G401 (cell line): Measurements from ENCODE around the gene PAGE2B. TPM values are rescaled to one million over a fixed set of nuclear protein-coding genes. Genes with fewer than 3 reads are reported as not detected.
"Not testable (repeated sequence)": the region's sequence is repeated elsewhere in the genome, so short reads cannot be mapped to it uniquely, and the experiment has no call there.

ENCODE experiments used
- DNase-seq: peaks from one replicate; pipeline ENCODE4 v3.0.0-alpha.2; 2015; ENCODE audit warnings: low spot score
- in situ Hi-C: cut with HindIII; loops from 2 replicates; pipeline ENCODE4 v1.10.0; 2016; ENCODE audit warnings: low sequenced_read_pairs, mixed read lengths
- total RNA-seq: library from RNA; depleted of rRNA; stranded (reverse); fragments of >200 nt; shearing (Covaris generic); gene quantifications from 2 replicates; pipeline ENCODE4 v1.2.3, GENCODE V29; 2014; rRNA removed

The PAGE2B gene, protein sequence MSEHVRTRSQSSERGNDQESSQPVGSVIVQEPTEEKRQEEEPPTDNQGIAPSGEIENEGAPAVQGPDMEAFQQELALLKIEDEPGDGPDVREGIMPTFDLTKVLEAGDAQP
- total RNA-seq = not detected in 2 replicates

- DNase-seq = no peak
- in situ Hi-C loops = no loop called here
These were observed at the start of gene PAGE2B for GRCh38 chrX:55074851-55075467. Gene PAGE2B, plus strand, starts transcription at chrX:55075030. Its CDS starts 1,012 bp downstream, at chrX:55076042.

DNA sequence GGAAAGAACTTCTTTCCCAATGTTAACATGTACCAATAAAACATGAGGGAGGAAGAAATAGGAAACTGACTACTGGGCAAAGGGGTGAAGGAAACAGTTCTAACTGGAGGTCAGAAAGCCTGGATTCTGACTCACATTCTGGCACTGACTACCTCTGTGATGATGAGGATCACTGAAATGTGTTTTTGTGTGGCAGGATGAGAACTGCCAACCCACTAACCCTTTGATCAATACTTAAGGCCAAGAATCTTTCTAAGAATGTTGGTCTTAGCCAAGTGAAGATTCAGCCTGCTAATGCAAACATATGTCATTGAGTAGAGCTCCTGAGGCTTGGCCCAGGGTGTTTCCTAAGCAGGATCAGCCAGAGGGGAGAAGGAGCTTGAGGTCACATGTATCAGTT is 48.7 kb upstream of the PAGE2B start:
- in situ Hi-C loops = no loop called here
- DNase-seq = no peak

- in situ Hi-C loops = no loop called here
- DNase-seq = no peak
These were observed 48.0 kb upstream of the PAGE2B start for GRCh38 chrX:55026840-55027239.

DNA sequence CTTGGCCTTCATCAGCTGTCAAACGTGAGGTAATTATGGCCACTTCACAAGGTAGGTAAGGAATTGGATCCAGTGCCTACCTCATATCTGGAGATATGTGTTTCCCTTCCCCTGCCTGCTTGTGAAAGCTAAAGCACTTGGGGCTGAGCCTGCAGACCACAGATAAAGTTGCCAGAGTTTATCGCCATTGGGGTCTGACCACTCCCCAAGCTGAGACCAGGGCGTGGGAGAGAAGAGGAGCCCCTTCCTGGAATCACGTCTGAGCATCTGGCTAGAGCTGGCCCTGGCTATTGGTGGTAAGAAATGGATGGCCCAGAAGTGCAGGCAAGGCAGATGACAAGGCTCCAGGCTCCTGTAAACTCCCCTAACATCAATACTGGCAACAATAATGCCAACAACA is 46.8 kb upstream of the PAGE2B start:
- in situ Hi-C loops = no loop called here

DNA sequence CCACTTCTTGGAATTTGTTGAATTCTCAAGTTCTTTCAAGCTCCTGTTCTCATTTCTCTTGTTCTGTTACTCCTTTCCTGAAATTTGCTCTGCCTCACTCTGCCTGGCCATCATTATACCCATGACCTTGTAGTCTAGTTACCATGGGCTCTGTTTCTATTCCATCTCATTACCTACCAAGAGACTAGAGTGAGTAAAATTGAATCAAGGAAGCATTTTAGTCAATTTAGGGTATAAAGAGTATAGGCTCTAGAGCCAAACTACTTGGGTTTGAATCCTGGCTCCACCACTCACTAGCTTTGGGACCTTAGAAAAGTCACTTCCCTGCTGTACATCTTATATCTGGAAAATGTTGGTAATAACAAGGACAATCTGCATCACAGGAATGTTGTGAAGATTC is 46.2 kb upstream of the PAGE2B start:
- in situ Hi-C loops = no loop called here
- DNase-seq = no peak

More for the DNA sequence above, 46.8 kb upstream of the PAGE2B start:
- DNase-seq = no peak

GRCh38 chrX:55029291-55029690 is 45.5 kb upstream of the PAGE2B start:
- no peak for DNase-seq
- in situ Hi-C loops = no loop called here

DNA sequence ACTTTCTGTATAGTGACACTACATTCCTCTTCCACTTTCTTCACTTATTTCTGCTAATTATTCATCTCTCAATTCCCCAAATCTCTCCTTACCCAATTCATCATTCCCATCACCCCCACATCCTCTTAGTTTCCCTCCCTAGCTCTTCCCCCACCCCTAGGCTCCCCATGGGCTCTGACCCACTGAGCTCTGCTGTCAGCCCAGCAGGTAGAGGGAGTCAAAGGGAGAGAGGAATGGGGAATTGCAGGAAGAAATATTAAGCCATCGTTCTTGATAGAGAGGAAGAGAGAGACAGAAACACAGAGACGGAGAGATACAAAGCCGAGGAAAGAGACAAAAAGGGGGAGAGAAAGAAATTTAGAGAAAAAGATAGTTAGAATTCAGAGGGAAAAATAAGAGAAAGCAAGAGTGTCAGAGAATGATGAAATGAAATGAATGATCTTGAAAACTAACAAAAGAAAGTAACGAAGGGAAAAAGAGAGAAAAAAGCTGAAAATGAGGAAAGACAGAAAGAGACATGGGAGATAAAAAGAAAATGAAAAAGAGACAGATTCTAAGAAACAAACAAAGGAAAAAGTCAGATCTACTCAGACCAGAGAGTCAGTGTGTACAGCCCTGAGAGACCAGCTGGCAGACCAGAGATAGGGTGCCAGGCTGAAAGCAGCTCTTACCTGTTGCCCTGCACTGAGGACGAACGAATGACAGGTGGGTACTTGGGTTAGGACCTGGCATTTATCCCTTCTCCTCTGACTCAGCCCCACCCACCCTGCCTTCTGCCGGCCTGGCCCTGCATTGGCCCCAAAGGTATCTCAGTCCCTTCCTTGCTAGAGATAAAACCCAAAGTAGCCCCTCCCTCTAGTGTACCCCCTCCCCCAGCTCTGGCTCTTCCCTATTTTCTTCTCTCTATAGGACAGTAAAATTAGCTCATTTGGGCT is 44.3 kb upstream of the PAGE2B start, which contains the start of gene ALAS2:
Gene ALAS2 (minus strand): TSS at position 707 of the 935 bp plus-strand sequence. CDS start 4,977 bp downstream, outside the sequence.
- DNase-seq = no peak
- in situ Hi-C loops = no loop called here

DNA sequence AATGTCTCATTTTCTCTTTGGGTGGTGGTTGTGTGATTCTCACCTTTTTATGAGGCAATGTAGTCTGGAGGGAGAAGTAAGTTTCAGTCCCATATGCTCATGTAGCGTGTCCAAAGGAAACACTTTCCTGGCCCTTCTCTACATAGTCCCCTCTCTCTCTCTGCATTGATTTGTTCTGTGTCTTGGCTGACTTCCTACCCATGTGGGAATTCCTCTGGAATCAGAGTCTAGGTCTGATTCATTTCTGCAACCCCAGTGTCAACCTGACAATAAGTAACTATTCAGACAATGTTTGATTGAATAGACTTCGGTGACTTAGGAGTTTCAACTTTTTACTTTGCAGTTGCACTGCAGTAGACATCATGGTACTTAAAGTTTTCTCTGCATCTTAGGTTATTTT is 41.4 kb upstream of the PAGE2B start:
- DNase-seq = no peak
- in situ Hi-C loops = no loop called here

GRCh38 chrX:55039471-55039870 is 35.4 kb upstream of the PAGE2B start:
- no peak for DNase-seq
- in situ Hi-C loops = no loop called here

DNA sequence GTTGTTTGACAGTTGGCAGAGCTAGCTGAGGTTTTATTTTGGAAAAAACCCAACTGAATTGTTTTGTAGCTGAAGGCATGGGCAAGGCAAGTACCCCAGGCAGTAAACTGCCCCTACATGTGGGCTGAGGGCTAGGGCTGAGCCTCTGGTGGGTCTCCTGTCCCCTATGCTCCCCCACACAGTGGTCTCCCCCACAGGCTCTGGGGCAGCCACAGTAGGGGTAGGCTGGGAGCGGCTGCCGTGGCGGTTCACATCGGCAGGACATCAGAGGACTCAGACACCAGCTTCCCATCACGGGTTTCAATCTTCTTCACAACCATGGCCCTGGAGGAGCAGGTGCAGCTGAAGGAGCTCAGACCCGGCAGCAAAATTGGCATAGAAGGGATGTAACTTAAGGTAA is 33.3 kb upstream of the PAGE2B start:
- in situ Hi-C loops = no loop called here
- DNase-seq = no peak

DNA sequence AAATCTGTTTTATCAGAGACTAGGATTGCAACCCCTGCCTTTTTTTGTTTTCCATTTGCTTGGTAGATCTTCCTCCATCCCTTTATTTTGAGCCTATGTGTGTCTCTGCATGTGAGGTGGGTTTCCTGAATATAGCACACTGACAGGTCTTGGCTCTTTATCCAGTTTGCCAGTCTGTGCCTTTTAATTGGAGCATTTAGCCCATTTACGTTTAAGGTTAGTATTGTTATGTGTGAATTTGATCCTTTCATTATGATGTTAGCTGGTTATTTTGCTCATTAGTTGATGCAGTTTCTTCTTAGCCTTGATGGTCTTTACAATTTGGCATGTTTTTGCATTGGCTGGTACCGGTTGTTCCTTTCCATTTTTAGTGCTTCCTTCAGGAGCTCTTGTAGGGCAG is 24.2 kb upstream of the PAGE2B start:
- DNase-seq, in situ Hi-C loops: not testable (repeated sequence)

DNA sequence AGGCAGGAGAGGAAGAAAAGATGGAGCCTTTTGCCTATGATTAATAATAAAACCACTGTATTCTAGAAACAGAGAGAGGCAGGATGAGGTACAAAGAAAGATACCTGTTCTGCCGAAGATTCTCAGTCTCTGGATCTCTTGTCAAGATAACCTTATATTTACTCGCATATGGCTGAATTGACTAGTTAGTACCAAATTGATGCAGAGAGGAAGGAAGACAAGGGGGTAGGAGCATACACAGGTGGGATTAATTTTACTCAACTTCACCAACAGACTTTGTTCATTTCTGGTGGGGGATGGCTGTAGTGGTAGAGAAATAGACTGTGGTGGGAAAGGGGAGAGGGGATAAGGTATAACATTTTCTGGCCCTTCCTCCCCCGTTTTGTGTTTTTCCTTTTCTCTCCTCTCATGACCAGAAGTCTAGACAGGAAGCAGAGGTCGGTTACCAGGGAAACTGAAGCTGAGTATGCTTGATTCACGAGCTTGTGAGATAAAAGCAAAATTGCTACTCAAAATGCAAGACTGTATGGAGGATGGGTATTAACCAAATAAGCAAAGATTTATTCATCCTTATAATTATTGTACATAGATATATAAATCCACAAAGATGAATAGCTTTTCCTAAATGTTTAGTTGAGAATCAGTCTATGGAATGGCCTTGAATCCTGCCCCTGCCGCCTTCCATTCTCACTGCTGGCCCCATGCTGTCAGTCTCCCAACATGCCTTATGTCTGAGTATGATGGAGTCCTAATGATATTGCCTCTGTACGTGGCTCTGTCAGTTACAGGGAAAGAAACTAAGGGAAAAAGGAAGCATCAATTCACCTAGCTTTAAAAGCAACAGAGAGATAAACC is 17.8 kb upstream of the PAGE2B start:
- in situ Hi-C loops = no loop called here
- peak; percentile 27 for DNase-seq

- in situ Hi-C loops = no loop called here
- peak; percentile 67 for DNase-seq
These were observed 17.1 kb upstream of the PAGE2B start for GRCh38 chrX:55057675-55058249.

DNA sequence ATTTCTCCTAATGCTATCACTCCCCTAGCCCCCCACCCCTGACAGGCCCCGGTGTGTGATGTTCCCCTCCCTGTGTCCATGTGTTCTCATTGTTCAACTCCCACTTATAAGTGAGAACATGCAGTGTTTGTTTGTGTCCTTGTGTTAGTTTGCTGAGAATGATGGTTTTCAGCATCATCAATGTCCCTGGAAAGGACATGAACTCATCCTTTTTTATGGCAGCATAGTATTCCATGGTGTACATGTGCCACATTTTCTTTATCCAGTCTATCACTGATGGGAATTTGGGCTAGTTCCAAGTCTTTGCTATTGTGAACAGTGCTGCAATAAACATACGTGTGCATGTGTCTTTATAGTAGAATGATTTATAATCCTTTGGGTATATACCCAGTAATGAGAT is 7.7 kb upstream of the PAGE2B start:
- in situ Hi-C loops, DNase-seq: not testable (repeated sequence)

DNA sequence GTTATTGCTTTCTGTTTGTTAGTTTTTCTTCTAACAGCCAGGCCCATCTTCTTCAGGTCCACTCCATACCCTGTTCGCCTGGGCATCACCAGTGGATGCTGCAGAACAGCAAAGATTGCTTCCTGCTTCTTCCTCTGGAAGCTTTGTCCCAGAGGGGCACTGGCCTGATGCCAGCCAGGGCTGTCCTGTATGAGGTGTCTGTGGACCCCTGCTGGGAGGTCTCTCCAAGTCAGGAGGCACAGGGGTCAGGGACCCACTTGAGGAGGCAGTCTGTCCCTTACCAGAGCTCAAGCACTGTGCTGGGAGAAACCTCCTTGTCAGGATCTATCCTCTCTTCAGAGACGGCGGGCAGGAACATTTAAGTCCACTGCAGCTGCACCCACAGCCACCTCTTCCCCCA is 2.5 kb upstream of the PAGE2B start:
- DNase-seq = no peak
- in situ Hi-C loops = no loop called here

- in situ Hi-C loops = no loop called here
- DNase-seq = no peak
These were observed 14.1 kb downstream of the PAGE2B start, which contains the start of gene PAGE2 for GRCh38 chrX:55088795-55089489. Gene PAGE2, plus strand, starts transcription at chrX:55089018. Its CDS starts 1,003 bp downstream, at chrX:55090021.

DNA sequence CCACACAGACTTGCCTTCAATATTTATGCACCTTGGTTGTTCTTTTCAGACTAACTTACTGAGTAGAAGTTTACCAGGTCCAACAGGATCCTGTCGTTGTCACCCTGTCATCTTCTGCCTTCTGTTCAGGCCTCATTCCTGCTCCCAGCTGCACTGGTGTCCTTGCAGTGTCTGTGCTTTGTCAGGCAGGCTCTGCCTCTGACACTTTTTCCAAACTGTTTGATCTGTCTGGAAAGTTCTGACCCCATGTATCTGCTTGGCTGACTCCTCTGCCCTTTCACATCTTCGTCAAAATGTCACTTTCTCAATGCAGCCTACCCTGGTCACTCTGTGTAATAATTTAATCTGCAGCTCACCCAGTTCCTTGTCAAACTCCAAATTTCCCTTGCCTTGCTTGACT is 23.9 kb downstream of the PAGE2B start:
- in situ Hi-C loops = no loop called here
- DNase-seq = no peak

- DNase-seq = no peak
- in situ Hi-C loops = no loop called here
These were observed 24.3 kb downstream of the PAGE2B start for GRCh38 chrX:55099162-55099561.
